H1 (cell line): ENCODE measurements around the gene TMEM222.
A peak's percentile ranks its signal among the peaks of the same experiment; 100 is the strongest.

Experiments
- ATF2 ChIP-seq: IDR thresholded peaks from 2 replicates; pipeline ENCODE4 v1.6.1; 2012; ENCODE audit warnings: low read length, inconsistent platforms
- CBX5 ChIP-seq: fragments of 300-800, 300-1000 bp; sonication (generic); IDR thresholded peaks from 2 replicates; pipeline ENCODE4 v1.7.1; 2016; ENCODE audit warnings: antibody characterized with exemption, low read length, low read depth
- CREB1 ChIP-seq: IDR thresholded peaks from 2 replicates; pipeline ENCODE4 v1.6.1; 2012; ENCODE audit warnings: inconsistent platforms
- CTCF ChIP-seq, 3 experiments: IDR thresholded peaks; 1 replicate in 2 of 3; 2 replicates in 1 of 3; pipeline versions ENCODE4 v1.5.1 to v1.6.1; 2011; ENCODE audit warnings: low read length in 3 of 3, mild to moderate bottlenecking in 3 of 3, inconsistent platforms in 2 of 3, low read depth in 1 of 3, moderate library complexity in 1 of 3; ENCODE audit not compliant: insufficient read depth in 1 of 3; ENCODE audit errors: control extremely low read depth in 1 of 3
- EGR1 ChIP-seq: IDR thresholded peaks from 2 replicates; pipeline ENCODE4 v1.6.1; 2011; ENCODE audit warnings: low read depth, low read length, borderline replicate concordance
- EP300 ChIP-seq, 2 experiments: IDR thresholded peaks; 1 replicate in 1 of 2; 2 replicates in 1 of 2; pipeline ENCODE4 v1.6.1; 2011 to 2012; ENCODE audit warnings: low read depth in 2 of 2, low read length in 2 of 2, mild to moderate bottlenecking in 2 of 2, borderline replicate concordance in 1 of 2, inconsistent platforms in 1 of 2, moderate library complexity in 1 of 2
- EZH2 ChIP-seq: fragments of 200-600 bp; sonication (generic); IDR thresholded peaks from 2 replicates; pipeline ENCODE4 v1.7.1; 2012; ENCODE audit warnings: low read depth, mild to moderate bottlenecking, moderate library complexity, low read length, inconsistent platforms; ENCODE audit not compliant: severe bottlenecking
- TAF1 ChIP-seq: IDR thresholded peaks from 2 replicates; pipeline ENCODE4 v1.6.1; 2011; ENCODE audit warnings: mild to moderate bottlenecking, low read depth, low read length
- YY1 ChIP-seq: IDR thresholded peaks from 2 replicates; pipeline ENCODE4 v1.6.1; 2011; ENCODE audit warnings: low read depth, mild to moderate bottlenecking, low read length

GRCh38 chr1:27332536-27333281 lies 10.7 kb downstream of the TMEM222 start:
- TF ChIP-seq CTCF (IDR thresholded peaks at IDR 0.05; ENCODE audit: control extremely low read depth in 1 of 3, insufficient read depth in 1 of 3, low read depth in 1 of 3, low read length in 3 of 3) = peak; percentile 89 to 97 (median 95)
- TF ChIP-seq CREB1 = no peak
- no peak for TF ChIP-seq EGR1
- no peak for TF ChIP-seq CBX5
- TF ChIP-seq EP300 (IDR thresholded peaks at IDR 0.05; ENCODE audit: borderline replicate concordance in 1 of 2, low read depth in 2 of 2, low read length in 2 of 2) = no peak
- 0 out of 2 replicates have a peak, but pooled peaks have one; percentile 44 for TF ChIP-seq YY1
- TF ChIP-seq ATF2 = no peak
- TF ChIP-seq TAF1 = no peak
- no peak for TF ChIP-seq EZH2
